RWPE2 (cell line): ENCODE results near the gene GCA.

Experiments used
- ATAC-seq: fragments of 200-7000 bp; cut with Tn5 transposase; 3 replicates; pipeline ENCODE4 v1.9.1; 2021; ENCODE audit warnings: low read depth
- DNase-seq: peaks from one replicate; pipeline ENCODE4 v3.0.0-alpha.2; 2020; ENCODE audit warnings: low spot score
- H3K27ac ChIP-seq: fragments of 450-650 bp; 2 replicates; pipeline ENCODE4 v1.5.1; 2017; ENCODE audit warnings: mild to moderate bottlenecking; ENCODE audit not compliant: poor library complexity, severe bottlenecking
- H3K27me3 ChIP-seq: fragments of 250-450 bp; sonication (Bioruptor Pico); 2 replicates; pipeline ENCODE4 v1.5.1; 2021; ENCODE audit warnings: mild to moderate bottlenecking, moderate library complexity; ENCODE audit not compliant: insufficient read depth, poor library complexity, severe bottlenecking
- H3K36me3 ChIP-seq: fragments of 250-450 bp; sonication (Bioruptor Pico); 2 replicates; pipeline ENCODE4 v1.5.1; 2020; ENCODE audit warnings: low read depth, mild to moderate bottlenecking, moderate library complexity
- H3K4me1 ChIP-seq: fragments of 250-450 bp; sonication (Bioruptor Pico); 2 replicates; pipeline ENCODE4 v1.5.1; 2021; ENCODE audit warnings: mild to moderate bottlenecking, moderate library complexity; ENCODE audit not compliant: insufficient read depth, poor library complexity, severe bottlenecking
- H3K4me3 ChIP-seq: fragments of 250-450 bp; sonication (Bioruptor Pico); 2 replicates; pipeline ENCODE4 v1.5.1; 2021; ENCODE audit warnings: mild to moderate bottlenecking, moderate library complexity; ENCODE audit not compliant: severe bottlenecking
- H3K9me3 ChIP-seq: fragments of 250-450 bp; sonication (Bioruptor Pico); 2 replicates; pipeline ENCODE4 v1.5.1; 2021; ENCODE audit warnings: mild to moderate bottlenecking, moderate library complexity; ENCODE audit not compliant: severe bottlenecking
- TF ChIP-seq, protein P1 (sequence below): fragments of 450-650 bp; IDR thresholded peaks from one replicate; pipeline ENCODE4 v1.5.1; 2017; ENCODE audit warnings: mild to moderate bottlenecking, moderate library complexity; ENCODE audit not compliant: poor library complexity, severe bottlenecking

Gene GCA

GRCh38 chr2:162344617-162344950, 652 bp downstream of the GCA start:
- TF ChIP-seq, protein P1, sequence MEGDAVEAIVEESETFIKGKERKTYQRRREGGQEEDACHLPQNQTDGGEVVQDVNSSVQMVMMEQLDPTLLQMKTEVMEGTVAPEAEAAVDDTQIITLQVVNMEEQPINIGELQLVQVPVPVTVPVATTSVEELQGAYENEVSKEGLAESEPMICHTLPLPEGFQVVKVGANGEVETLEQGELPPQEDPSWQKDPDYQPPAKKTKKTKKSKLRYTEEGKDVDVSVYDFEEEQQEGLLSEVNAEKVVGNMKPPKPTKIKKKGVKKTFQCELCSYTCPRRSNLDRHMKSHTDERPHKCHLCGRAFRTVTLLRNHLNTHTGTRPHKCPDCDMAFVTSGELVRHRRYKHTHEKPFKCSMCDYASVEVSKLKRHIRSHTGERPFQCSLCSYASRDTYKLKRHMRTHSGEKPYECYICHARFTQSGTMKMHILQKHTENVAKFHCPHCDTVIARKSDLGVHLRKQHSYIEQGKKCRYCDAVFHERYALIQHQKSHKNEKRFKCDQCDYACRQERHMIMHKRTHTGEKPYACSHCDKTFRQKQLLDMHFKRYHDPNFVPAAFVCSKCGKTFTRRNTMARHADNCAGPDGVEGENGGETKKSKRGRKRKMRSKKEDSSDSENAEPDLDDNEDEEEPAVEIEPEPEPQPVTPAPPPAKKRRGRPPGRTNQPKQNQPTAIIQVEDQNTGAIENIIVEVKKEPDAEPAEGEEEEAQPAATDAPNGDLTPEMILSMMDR = no peak
- H3K4me1 ChIP-seq = no peaks in the 10 kb centered on the region
- peak overlapping the region; percentile 56 for H3K4me3 ChIP-seq
- DNase-seq (no peak), ATAC-seq (no peak)
- H3K36me3 ChIP-seq = peaks cover 8% of the 10 kb centered on the region; the same call in 1 of the 2 replicates
- H3K27me3 ChIP-seq = no peaks in the 10 kb centered on the region
- no peaks in the 10 kb centered on the region for H3K9me3 ChIP-seq
- H3K27ac ChIP-seq = peak overlapping the region; percentile 19

- Histone ChIP-seq H3K4me3 (no peak overlapping the region), H3K36me3 (no peaks in the 10 kb centered on the region; the same call in 1 of the 2 replicates), H3K9me3 (no peaks in the 10 kb centered on the region), H3K4me1 (no peaks in the 10 kb centered on the region), H3K27me3 (no peaks in the 10 kb centered on the region), H3K27ac (no peak overlapping the region)
- DNase-seq (no peak), ATAC-seq (no peak)
- TF ChIP-seq, protein P1 = no peak
Measured at GRCh38 chr2:162365392-162365791, 21.5 kb downstream of the GCA start.

- TF ChIP-seq, protein P1 = no peak
- ATAC-seq = no peak
- no peak for DNase-seq
- Histone ChIP-seq H3K27ac (no peak overlapping the region), H3K27me3 (no peaks in the 10 kb centered on the region), H3K36me3 (no peaks in the 10 kb centered on the region), H3K4me3 (no peak overlapping the region), H3K9me3 (no peaks in the 10 kb centered on the region), H3K4me1 (no peaks in the 10 kb centered on the region)
Measured at GRCh38 chr2:162368494-162368893, 24.6 kb downstream of the GCA start.

DNA sequence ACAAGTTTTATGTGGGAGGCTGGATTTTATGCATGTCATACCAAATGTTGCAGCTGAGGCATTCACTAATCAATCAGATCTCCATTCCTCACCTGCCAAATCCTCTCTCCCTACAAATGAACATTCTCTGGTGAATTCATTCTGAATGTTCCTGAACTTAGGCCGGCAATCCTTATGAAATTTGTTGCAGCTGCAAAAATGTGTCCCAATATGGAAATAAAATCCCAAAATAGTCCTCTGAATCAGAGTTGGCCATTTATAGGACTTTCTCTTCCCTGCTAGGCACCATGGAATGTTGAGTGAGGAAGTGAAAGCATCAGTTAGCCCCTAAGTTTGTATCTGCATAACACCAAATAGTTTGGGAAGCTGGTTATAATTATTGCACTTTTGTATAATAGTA, 25.6 kb downstream of the GCA start:
- no peak overlapping the region for H3K4me3 ChIP-seq
- TF ChIP-seq, protein P1 = no peak
- H3K27ac ChIP-seq = no peak overlapping the region
- H3K27me3 ChIP-seq = no peaks in the 10 kb centered on the region
- no peaks in the 10 kb centered on the region for H3K36me3 ChIP-seq
- no peak for ATAC-seq
- no peaks in the 10 kb centered on the region for H3K9me3 ChIP-seq
- no peaks in the 10 kb centered on the region for H3K4me1 ChIP-seq
- DNase-seq = no peak

- Histone ChIP-seq H3K9me3 (no peaks in the 10 kb centered on the region), H3K4me3 (no peak overlapping the region), H3K36me3 (no peaks in the 10 kb centered on the region), H3K27ac (no peak overlapping the region), H3K4me1 (no peaks in the 10 kb centered on the region), H3K27me3 (no peaks in the 10 kb centered on the region)
- ATAC-seq (no peak), DNase-seq (no peak)
- TF ChIP-seq, protein P1 = no peak
Measured at GRCh38 chr2:162370931-162371330, 27.0 kb downstream of the GCA start.
